ENCODE measurements around the gene USP46.

Gene USP46

GRCh38 chr4:52568351-52568750, 90.8 kb downstream of the USP46 start:
- no peak for DNase-seq

- DNase-seq = no peak
These were observed 92.7 kb downstream of the USP46 start for GRCh38 chr4:52566136-52567031.

DNA sequence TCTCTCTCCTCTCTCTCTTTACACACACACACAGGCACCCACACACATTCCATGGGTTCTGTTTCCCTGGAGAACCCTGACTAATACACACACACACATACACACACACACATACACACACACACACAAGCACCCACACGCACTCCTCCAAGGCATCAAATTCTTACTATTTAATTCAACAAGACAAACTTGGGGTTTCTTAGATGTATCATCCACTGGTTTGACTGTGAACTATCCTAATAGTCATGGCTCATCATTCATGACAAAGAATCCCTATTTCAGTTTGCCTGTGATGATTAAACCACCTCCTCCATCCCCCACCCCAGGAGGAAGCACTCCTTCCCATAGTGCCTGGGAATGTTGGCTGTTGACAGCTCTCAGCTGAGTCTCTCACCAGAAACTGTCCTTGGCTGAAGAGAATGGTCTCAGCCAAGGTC, 98.2 kb downstream of the USP46 start:
- DNase-seq = no peak

GRCh38 chr4:52555356-52555716, 103.8 kb downstream of the USP46 start:
- no peak for DNase-seq

- no peak for DNase-seq
These were observed 104.3 kb downstream of the USP46 start for GRCh38 chr4:52554612-52555355.

DNA sequence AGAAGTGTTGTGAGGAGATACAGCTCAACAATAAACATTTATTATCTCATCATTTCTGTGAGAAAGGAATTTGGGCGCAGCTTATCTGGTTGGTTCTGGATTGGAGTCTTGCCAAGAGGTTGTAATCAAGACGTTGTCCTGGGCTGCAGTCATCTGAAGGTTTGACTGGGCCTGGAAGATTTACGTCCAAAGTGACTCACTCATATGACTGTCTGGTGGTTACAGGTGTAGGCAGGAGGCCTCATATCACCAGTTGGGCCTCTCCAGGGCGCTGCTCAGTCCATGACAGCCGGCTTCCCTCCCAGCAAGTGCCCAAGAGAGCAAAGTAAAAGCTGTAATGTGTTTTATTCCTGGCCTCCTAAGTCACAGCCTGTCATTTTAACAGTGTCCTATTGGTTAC, 106.3 kb downstream of the USP46 start:
- DNase-seq = no peak

GRCh38 chr4:52551487-52551886, 107.6 kb downstream of the USP46 start:
- no peak for DNase-seq

GRCh38 chr4:52550186-52550585, 108.9 kb downstream of the USP46 start:
- DNase-seq = no peak

- no peak for DNase-seq
These were observed 110.1 kb downstream of the USP46 start for GRCh38 chr4:52548818-52549570.

GRCh38 chr4:52546449-52546848, 112.7 kb downstream of the USP46 start:
- DNase-seq = no peak

GRCh38 chr4:52545099-52546069, 113.7 kb downstream of the USP46 start:
- DNase-seq = peak; percentile 62
